ENCODE results near the gene RNU1-3.
A peak's percentile ranks its signal among the peaks of the same experiment; 100 is the strongest.
"Not testable (repeated sequence)": the region's sequence is repeated elsewhere in the genome, so short reads cannot be mapped to it uniquely, and the experiment has no call there.

The RNU1-3 gene

DNA sequence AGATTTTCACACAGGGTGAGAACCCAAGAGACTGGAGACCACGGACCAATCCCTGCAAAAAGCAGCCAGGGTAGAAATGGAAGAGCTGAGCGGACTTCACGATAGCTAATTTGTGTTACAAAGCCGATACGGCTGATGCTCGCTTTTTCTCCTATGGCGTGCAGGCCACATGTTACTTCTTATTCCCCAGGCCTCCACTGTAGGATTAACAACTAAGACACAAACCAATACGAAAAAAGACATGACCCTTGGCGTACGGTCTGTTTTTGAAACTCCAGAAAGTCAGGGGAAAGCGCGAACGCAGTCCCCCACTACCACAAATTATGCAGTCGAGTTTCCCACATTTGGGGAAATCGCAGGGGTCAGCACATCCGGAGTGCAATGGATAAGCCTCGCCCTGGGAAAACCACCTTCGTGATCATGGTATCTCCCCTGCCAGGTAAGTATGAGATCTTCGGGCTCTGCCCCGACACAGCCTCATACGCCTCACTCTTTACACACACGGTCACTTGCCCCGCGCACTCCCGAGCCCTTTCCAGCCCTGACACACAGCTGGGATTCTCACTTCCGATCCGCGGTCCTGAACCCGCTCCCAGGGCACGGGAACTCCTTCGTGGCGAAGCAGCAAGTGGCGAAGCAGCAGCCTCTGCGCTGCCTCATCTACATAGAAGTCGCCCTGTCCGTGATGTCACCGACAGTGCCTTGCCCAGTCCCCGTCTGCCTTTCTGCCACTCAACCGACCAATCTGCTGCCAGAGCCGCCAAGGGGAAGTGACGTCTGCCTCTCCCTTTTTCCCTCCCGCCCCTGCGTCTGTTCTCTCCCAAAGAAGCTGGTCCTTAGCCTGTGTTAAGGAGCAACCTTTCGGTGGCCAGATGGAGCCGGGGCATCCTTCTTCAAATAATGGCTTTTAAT lies at the start of gene RNU1-3:
TSS of gene RNU1-3 (minus strand) at position 447 of the 912 bp plus-strand sequence.
- TF ChIP-seq CEBPB (IDR thresholded peaks at IDR 0.05); ZBTB7A (IDR thresholded peaks at IDR 0.05; ENCODE audit: low read depth); EGR1 (IDR thresholded peaks at IDR 0.05): not testable (repeated sequence)

GRCh38 chr1:16712582-16712981 lies 45.8 kb upstream of the RNU1-3 start:
- TF ChIP-seq, protein P1, sequence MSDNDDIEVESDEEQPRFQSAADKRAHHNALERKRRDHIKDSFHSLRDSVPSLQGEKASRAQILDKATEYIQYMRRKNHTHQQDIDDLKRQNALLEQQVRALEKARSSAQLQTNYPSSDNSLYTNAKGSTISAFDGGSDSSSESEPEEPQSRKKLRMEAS (IDR thresholded peaks at IDR 0.05): peak; percentile 66; the same call in 1 of the 2 replicates
- TF ChIP-seq YY1 (IDR thresholded peaks at IDR 0.05; ENCODE audit: low read depth) (0 out of 2 replicates have a peak, but pooled peaks have one; percentile 23), TEAD4 (IDR thresholded peaks at IDR 0.05) (peak; percentile 88), EGR1 (IDR thresholded peaks at IDR 0.05) (0 out of 2 replicates have a peak, but pooled peaks have one; percentile 9), NFIC (IDR thresholded peaks at IDR 0.05) (peak; percentile 94), FOXM1 (IDR thresholded peaks at IDR 0.05; ENCODE audit: borderline replicate concordance, low read depth) (peak; percentile 88), TCF12 (IDR thresholded peaks at IDR 0.05; ENCODE audit: low read depth) (peak; percentile 95), EP300 (IDR thresholded peaks at IDR 0.05; ENCODE audit: borderline replicate concordance) (peak; percentile 94), USF1 (IDR thresholded peaks at IDR 0.05) (peak; percentile 50; the same call in 1 of the 2 replicates)

DNA sequence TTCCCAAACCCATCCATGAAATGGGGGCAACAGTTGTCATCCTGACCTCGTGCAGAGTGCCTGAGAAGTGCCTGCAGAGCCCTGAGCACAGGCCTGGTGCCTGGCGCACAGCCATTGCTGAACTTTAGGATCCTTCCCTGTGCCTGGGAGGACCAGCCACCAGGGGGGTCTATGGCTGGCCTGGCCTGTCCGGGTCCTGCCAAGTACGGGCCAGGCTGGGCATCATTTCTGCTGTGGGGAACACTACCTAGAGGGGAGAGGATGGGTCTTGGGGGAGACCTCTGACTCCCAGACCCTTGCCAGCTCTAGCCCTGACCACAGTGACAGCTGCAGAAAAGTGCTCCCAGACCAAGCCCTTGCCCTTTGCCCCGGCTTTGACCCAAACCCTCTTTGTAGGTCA lies 45.4 kb upstream of the RNU1-3 start:
- peak; percentile 66; the same call in 1 of the 2 replicates for TF ChIP-seq ZBTB7A (IDR thresholded peaks at IDR 0.05; ENCODE audit: low read depth)

GRCh38 chr1:16710618-16711017 lies 43.9 kb upstream of the RNU1-3 start:
- TF ChIP-seq NFIC (IDR thresholded peaks at IDR 0.05): peak; percentile 93
- TF ChIP-seq FOXM1 (IDR thresholded peaks at IDR 0.05; ENCODE audit: borderline replicate concordance, low read depth): peak; percentile 77
- peak; percentile 91 for TF ChIP-seq TCF12 (IDR thresholded peaks at IDR 0.05; ENCODE audit: low read depth)
- TF ChIP-seq ZBTB7A (IDR thresholded peaks at IDR 0.05; ENCODE audit: low read depth): peak; percentile 96
- TF ChIP-seq EP300 (IDR thresholded peaks at IDR 0.05; ENCODE audit: borderline replicate concordance): peak; percentile 90
- peak; percentile 73 for TF ChIP-seq TEAD4 (IDR thresholded peaks at IDR 0.05)

DNA sequence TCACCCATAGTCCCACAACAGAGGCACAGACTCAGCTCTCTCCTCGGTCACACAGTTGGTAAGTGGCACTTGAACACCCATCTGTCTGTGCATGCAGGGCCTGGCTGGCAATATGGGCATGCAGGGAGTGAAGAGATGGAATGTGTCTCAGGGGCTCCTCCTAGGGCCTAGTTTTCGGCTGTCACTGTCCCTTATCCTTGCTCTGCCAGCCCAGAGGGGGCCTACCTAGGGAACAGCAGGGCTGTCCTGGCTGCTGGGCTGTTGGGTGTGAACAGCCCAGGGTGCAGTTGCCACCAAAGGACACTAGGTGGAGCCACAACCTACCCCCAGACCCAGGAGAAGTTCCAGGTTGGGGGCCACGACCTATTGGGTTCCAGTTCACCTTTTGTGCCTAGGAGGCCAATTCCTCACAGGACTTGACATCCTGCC lies 42.9 kb upstream of the RNU1-3 start:
- peak; percentile 59 for TF ChIP-seq RAD21 (IDR thresholded peaks at IDR 0.05; ENCODE audit: low read depth)

DNA sequence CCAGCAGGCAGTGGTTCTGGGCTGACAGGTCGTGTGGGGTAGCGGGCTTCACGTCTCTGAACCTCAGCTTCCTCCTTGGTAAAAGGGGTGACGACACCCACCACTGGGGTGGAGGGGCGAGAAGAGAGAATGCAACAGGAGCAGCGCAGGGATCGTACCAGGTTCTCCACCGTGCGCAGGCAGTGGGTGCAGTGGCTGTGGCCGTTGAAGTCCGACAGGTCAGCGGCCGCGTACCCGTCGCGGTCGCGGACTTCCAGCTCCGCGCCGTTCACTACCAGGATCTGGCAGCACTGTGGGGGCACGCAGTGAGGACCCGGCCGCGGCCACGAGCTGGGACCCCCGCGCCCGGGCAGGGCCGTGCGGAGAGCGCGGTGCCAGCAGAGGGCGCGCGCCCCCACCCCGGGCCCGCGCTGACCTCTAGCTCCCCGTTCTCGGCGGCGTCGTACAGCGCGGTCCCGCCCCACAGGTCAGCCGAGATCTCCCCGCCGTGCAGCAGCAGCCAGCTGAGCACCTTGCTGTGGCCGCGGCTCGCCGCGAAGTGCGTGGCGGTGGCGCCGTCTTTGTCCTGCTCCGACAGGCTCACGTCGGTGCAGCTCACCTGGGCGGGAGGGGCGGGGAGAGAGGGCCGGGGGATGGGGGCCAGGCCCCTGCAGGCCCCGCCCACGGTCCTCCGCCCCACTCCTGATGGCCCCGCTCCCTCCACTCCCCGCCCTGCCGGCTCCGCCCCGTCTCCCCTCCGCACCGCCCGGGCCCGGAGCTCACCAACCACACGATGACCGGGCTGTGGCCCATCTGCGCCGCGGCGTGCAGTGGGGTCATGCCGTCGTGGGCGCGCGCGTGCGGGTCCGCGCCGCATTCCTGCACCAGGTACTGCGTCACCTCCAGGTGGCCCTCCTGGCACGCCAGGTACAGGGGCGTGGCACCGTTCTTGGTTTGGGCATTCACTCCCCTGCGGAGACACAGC lies 40.7 kb upstream of the RNU1-3 start:
- TF ChIP-seq TCF12 (IDR thresholded peaks at IDR 0.05; ENCODE audit: low read depth): 0 out of 2 replicates have a peak, but pooled peaks have one; percentile 52
- TF ChIP-seq TEAD4 (IDR thresholded peaks at IDR 0.05): peak; percentile 68
- TF ChIP-seq NFIC (IDR thresholded peaks at IDR 0.05): peak; percentile 46
- TF ChIP-seq EP300 (IDR thresholded peaks at IDR 0.05; ENCODE audit: borderline replicate concordance): peak; percentile 12; the same call in 1 of the 2 replicates
- TF ChIP-seq, protein P1 (IDR thresholded peaks at IDR 0.05): peak; percentile 63

- peak; percentile 41 for TF ChIP-seq RAD21 (IDR thresholded peaks at IDR 0.05; ENCODE audit: low read depth)
These were observed 18.1 kb upstream of the RNU1-3 start for GRCh38 chr1:16684738-16685337.

GRCh38 chr1:16677552-16678431 lies 11.0 kb upstream of the RNU1-3 start:
- TF ChIP-seq ZBTB7A (IDR thresholded peaks at IDR 0.05; ENCODE audit: low read depth) (no peak), YY1 (IDR thresholded peaks at IDR 0.05; ENCODE audit: low read depth) (no peak), NFIC (IDR thresholded peaks at IDR 0.05) (no peak), USF1 (IDR thresholded peaks at IDR 0.05) (no peak)

Measured in Ishikawa (cell line).